Measurements from ENCODE around the gene RBM33.

Gene RBM33

GRCh38 chr7:155747209-155747608 lies 102.7 kb downstream of the RBM33 start:
- DNase-seq (ENCODE audit: low read depth) = no peak

GRCh38 chr7:155749578-155749977 lies 105.1 kb downstream of the RBM33 start:
- DNase-seq (ENCODE audit: low read depth) = no peak

- DNase-seq (ENCODE audit: low read depth) = no peak
These were observed 106.0 kb downstream of the RBM33 start for GRCh38 chr7:155750255-155751125.

GRCh38 chr7:155751409-155751808 lies 106.9 kb downstream of the RBM33 start:
- no peak for DNase-seq (ENCODE audit: low read depth)

GRCh38 chr7:155752756-155753445 lies 108.4 kb downstream of the RBM33 start:
- DNase-seq (ENCODE audit: low read depth) = no peak

- no peak for DNase-seq (ENCODE audit: low read depth)
These were observed 109.0 kb downstream of the RBM33 start for GRCh38 chr7:155753446-155753965.

GRCh38 chr7:155754165-155754564 lies 109.7 kb downstream of the RBM33 start:
- no peak for DNase-seq (ENCODE audit: low read depth)

GRCh38 chr7:155755026-155755425 lies 110.6 kb downstream of the RBM33 start:
- no peak for DNase-seq (ENCODE audit: low read depth)

GRCh38 chr7:155756322-155756721 lies 111.9 kb downstream of the RBM33 start:
- no peak for DNase-seq (ENCODE audit: low read depth)

GRCh38 chr7:155758348-155758747 lies 113.9 kb downstream of the RBM33 start:
- no peak for DNase-seq (ENCODE audit: low read depth)

GRCh38 chr7:155759740-155760430 lies 115.4 kb downstream of the RBM33 start:
- no peak for DNase-seq (ENCODE audit: low read depth)

- DNase-seq (ENCODE audit: low read depth) = no peak
These were observed 116.7 kb downstream of the RBM33 start for GRCh38 chr7:155761162-155761561.

GRCh38 chr7:155762036-155762435 lies 117.6 kb downstream of the RBM33 start:
- no peak for DNase-seq (ENCODE audit: low read depth)

GRCh38 chr7:155762655-155763054 lies 118.2 kb downstream of the RBM33 start:
- DNase-seq (ENCODE audit: low read depth) = no peak

GRCh38 chr7:155763122-155763521 lies 118.7 kb downstream of the RBM33 start:
- no peak for DNase-seq (ENCODE audit: low read depth)

- DNase-seq (ENCODE audit: low read depth) = peak; percentile 42
These were observed 119.4 kb downstream of the RBM33 start for GRCh38 chr7:155763691-155764437.

- DNase-seq (ENCODE audit: low read depth) = peak; percentile 14
These were observed 120.0 kb downstream of the RBM33 start for GRCh38 chr7:155764438-155764793.

GRCh38 chr7:155765458-155765857 lies 121.0 kb downstream of the RBM33 start:
- DNase-seq (ENCODE audit: low read depth) = no peak

GRCh38 chr7:155766386-155766785 lies 121.9 kb downstream of the RBM33 start:
- no peak for DNase-seq (ENCODE audit: low read depth)

GRCh38 chr7:155766966-155767916 lies 122.8 kb downstream of the RBM33 start:
- no peak for DNase-seq (ENCODE audit: low read depth)

- no peak for DNase-seq (ENCODE audit: low read depth)
These were observed 125.2 kb downstream of the RBM33 start for GRCh38 chr7:155769701-155770100.
